HL-60/S4 treated with retinoic acid at 250 ng/mL for 4 days and 3 days (cell line): Measurements from ENCODE around the gene CHMP4A.
"Not testable (repeated sequence)": the region's sequence is repeated elsewhere in the genome, so short reads cannot be mapped to it uniquely, and the experiment has no call there.

Experiments
- in situ Hi-C: fragments of 300-500 bp; cut with MboI; formaldehyde crosslinking; loops from 2 replicates; pipeline ENCODE4 v1.7.0; 2022; ENCODE audit warnings: low sequenced_read_pairs

The CHMP4A gene

GRCh38 chr14:24232121-24232644 lies 18.9 kb upstream of the CHMP4A start, which contains the start of gene NEDD8:
TSS of gene NEDD8 (minus strand) at chr14:24232367. CDS start at chr14:24232267, 100 bp downstream.
- in situ Hi-C loops = loop anchor here (25.0 kb wide), 1 partner anchor 205 kb away; the partner anchor contains the start of genes CBLN3, KHNYN and SDR39U1

GRCh38 chr14:24231263-24232120 lies 18.2 kb upstream of the CHMP4A start:
- in situ Hi-C loops = loop anchor here (25.0 kb wide), 1 partner anchor 206 kb away; the partner anchor contains the start of genes CBLN3, KHNYN and SDR39U1

- in situ Hi-C loops = loop anchor here (25.0 kb wide), 1 partner anchor 208 kb away; the partner anchor contains the start of genes CBLN3, KHNYN and SDR39U1
These were observed 15.6 kb upstream of the CHMP4A start for GRCh38 chr14:24228902-24229301.

GRCh38 chr14:24226473-24226872 lies 13.2 kb upstream of the CHMP4A start:
- in situ Hi-C loops = loop anchor here (25.0 kb wide), 1 partner anchor 211 kb away; the partner anchor contains the start of genes CBLN3, KHNYN and SDR39U1

- in situ Hi-C loops = loop anchor here (25.0 kb wide), 1 partner anchor 213 kb away; the partner anchor contains the start of genes CBLN3, KHNYN and SDR39U1
These were observed 11.4 kb upstream of the CHMP4A start for GRCh38 chr14:24224618-24225071.

- in situ Hi-C loops = not testable (repeated sequence)
These were observed 9.7 kb upstream of the CHMP4A start for GRCh38 chr14:24222987-24223386.

GRCh38 chr14:24219521-24219920 lies 6.2 kb upstream of the CHMP4A start:
- in situ Hi-C loops = no loop called here

GRCh38 chr14:24219080-24219479 lies 5.8 kb upstream of the CHMP4A start:
- in situ Hi-C loops = no loop called here

GRCh38 chr14:24216876-24217275 lies 3.6 kb upstream of the CHMP4A start:
- in situ Hi-C loops = not testable (repeated sequence)

GRCh38 chr14:24216345-24216699 lies 3.0 kb upstream of the CHMP4A start:
- in situ Hi-C loops = no loop called here

GRCh38 chr14:24215495-24216344 lies 2.4 kb upstream of the CHMP4A start, which contains the start of gene MDP1:
TSS of gene MDP1 (minus strand) at chr14:24216066. CDS start at chr14:24215955, 111 bp downstream.
- in situ Hi-C loops = no loop called here

- in situ Hi-C loops = no loop called here
These were observed 776 bp upstream of the CHMP4A start for GRCh38 chr14:24213866-24214662.

GRCh38 chr14:24211311-24211710 lies 2.0 kb downstream of the CHMP4A start:
- in situ Hi-C loops = no loop called here

- in situ Hi-C loops = no loop called here
These were observed 5.7 kb downstream of the CHMP4A start for GRCh38 chr14:24207625-24208024.

- in situ Hi-C loops = no loop called here
These were observed 6.2 kb downstream of the CHMP4A start for GRCh38 chr14:24207104-24207551.

GRCh38 chr14:24206260-24207103 lies 6.8 kb downstream of the CHMP4A start:
- in situ Hi-C loops = no loop called here

- in situ Hi-C loops = no loop called here
These were observed 8.8 kb downstream of the CHMP4A start for GRCh38 chr14:24204163-24205146.
